IPS-18a (cell line): ENCODE measurements around the gene SLC1A7.

Experiments used
- H3K27ac ChIP-seq: one replicate; pipeline ENCODE4 v1.5.1; 2013; ENCODE audit warnings: low read length
- H3K27me3 ChIP-seq: one replicate; pipeline ENCODE4 v1.6.1; 2013; ENCODE audit warnings: mild to moderate bottlenecking, low read length; ENCODE audit not compliant: control insufficient read depth, insufficient read depth
- H3K36me3 ChIP-seq: one replicate; pipeline ENCODE4 v1.6.1; 2013; ENCODE audit warnings: low read depth, low read length; ENCODE audit not compliant: control insufficient read depth
- H3K4me1 ChIP-seq: one replicate; pipeline ENCODE4 v1.6.1; 2013; ENCODE audit warnings: low read depth, low read length; ENCODE audit not compliant: control insufficient read depth
- H3K4me3 ChIP-seq: one replicate; pipeline ENCODE4 v1.5.1; 2013; ENCODE audit warnings: low read length
- H3K9ac ChIP-seq: one replicate; pipeline ENCODE4 v1.6.1; 2013; ENCODE audit warnings: mild to moderate bottlenecking, low read length, moderate library complexity
- H3K9me3 ChIP-seq: one replicate; pipeline ENCODE4 v1.6.1; 2013; ENCODE audit warnings: low read depth, low read length; ENCODE audit not compliant: control insufficient read depth

Gene SLC1A7

DNA sequence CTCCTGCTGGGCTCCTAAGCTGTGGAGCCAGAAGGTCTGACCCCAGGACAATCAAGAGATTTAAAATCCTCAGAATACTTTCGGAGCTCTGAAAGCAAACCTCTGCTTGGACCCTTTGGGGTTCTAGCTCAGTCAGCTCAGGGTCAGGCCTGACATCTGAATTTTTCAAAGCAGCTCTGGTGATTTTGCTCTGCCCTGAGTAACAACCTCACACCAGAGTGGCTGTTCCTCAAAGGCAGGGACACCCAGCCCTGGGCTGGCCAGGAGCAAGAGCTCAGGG lies 11.9 kb downstream of the SLC1A7 start:
- Histone ChIP-seq H3K27ac (no peak overlapping the region), H3K9ac (no peak overlapping the region), H3K4me3 (no peak overlapping the region), H3K36me3 (no peaks in the 10 kb centered on the region), H3K27me3 (no peaks in the 10 kb centered on the region), H3K9me3 (no peaks in the 10 kb centered on the region), H3K4me1 (no peaks in the 10 kb centered on the region)

DNA sequence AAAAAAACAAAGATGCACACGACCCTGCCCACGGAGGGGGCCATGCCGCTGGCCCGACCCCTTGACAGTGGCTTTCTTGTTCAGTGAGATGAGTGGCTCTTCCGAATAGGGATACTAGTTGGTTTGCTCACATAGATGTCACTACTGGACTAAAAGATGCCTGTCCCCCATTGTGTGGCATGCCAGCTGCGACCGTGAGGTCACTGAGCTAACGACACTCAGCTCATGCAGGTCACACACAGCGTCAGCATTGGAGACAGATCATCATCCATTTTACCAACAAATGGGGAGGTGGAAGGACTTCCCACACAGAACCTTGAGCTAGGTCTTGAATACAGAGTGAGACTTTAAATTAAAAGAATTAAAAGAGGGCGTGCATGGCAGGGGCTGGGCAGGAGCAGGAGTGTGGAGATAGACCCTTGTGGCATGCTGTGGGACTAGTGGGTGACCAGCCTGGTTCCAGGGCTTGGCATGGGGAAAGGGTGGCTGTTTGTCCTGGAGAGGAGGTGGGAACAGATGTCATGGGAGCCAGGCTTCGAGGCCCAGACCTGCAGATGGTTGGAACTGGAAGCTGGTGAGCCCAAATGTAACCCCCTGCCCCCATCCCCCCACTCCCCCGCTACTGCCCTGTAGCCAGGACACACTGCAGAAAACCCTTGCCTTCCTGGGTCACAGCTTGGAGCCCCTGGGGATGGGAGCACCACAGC lies 12.4 kb downstream of the SLC1A7 start:
- no peaks in the 10 kb centered on the region for H3K27me3 ChIP-seq
- H3K9ac ChIP-seq = no peak overlapping the region
- no peaks in the 10 kb centered on the region for H3K4me1 ChIP-seq
- H3K9me3 ChIP-seq = no peaks in the 10 kb centered on the region
- H3K36me3 ChIP-seq = no peaks in the 10 kb centered on the region
- H3K4me3 ChIP-seq = no peak overlapping the region
- H3K27ac ChIP-seq = no peak overlapping the region

DNA sequence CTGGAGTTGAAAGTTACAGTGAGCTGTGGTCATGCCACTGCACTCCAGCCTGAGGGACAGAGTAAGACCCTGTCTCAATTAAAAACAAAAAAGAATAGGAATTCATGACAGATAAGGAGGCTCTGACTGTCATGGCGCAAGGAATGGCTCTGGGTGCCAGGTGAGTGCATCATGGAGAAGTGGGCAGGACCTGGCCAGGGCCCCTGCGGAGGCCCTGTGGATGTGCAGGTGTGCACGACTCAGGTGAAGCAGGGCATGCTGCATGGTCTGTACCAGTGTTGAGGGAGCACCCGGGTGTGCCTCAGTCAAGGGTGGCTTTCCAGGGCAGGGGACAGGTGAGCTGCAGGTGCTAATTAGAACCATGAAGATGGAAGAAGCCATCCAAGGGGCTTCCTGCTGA lies 14.0 kb downstream of the SLC1A7 start:
- Histone ChIP-seq H3K27me3 (no peaks in the 10 kb centered on the region), H3K36me3 (no peaks in the 10 kb centered on the region), H3K4me1 (no peaks in the 10 kb centered on the region), H3K9ac (no peak overlapping the region), H3K27ac (no peak overlapping the region), H3K4me3 (no peak overlapping the region), H3K9me3 (no peaks in the 10 kb centered on the region)

DNA sequence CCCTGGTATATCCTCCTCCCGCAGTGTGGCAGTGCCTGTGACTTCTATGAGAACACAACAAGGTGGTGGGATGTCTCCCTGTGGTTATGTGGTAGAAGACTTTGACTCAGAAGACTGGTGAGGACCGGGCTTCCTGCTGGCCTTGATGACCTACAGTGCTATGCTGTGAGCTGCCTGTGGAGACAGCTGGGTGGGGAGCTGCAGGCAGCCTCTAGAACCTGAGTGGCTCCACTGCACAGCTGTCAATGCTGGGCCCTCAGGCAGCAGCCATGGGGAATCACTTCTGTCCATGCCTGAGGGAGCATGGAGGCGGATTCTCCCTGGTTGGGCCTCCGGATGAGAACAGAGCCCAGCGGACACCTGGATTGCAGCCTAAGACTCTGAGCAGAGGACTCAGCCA lies 14.9 kb downstream of the SLC1A7 start:
- Histone ChIP-seq H3K27me3 (no peaks in the 10 kb centered on the region), H3K4me3 (no peak overlapping the region), H3K9me3 (no peaks in the 10 kb centered on the region), H3K9ac (no peak overlapping the region), H3K27ac (no peak overlapping the region), H3K36me3 (no peaks in the 10 kb centered on the region), H3K4me1 (no peaks in the 10 kb centered on the region)

DNA sequence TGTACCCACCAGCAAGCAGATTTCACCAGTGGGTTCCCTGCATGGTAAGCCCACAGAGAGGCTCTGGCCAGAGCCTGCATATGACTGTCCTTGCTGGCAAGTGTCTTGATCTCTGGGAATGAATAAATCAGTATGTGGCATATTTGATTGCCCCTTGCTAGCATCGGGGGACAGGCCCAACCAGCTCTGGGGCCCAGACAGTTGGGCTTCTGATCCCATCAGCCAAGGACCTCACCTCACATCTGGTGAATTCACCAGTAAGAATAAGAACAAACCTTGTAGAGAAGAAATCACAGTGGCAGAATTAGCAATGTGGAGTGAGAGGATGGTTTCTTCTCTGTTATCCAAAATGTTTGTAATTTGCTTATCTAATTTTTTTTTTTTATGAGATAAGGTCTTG lies 15.9 kb downstream of the SLC1A7 start:
- no peaks in the 10 kb centered on the region for H3K4me1 ChIP-seq
- no peaks in the 10 kb centered on the region for H3K27me3 ChIP-seq
- no peak overlapping the region for H3K4me3 ChIP-seq
- no peaks in the 10 kb centered on the region for H3K9me3 ChIP-seq
- no peak overlapping the region for H3K27ac ChIP-seq
- H3K36me3 ChIP-seq = no peaks in the 10 kb centered on the region
- H3K9ac ChIP-seq = no peak overlapping the region

DNA sequence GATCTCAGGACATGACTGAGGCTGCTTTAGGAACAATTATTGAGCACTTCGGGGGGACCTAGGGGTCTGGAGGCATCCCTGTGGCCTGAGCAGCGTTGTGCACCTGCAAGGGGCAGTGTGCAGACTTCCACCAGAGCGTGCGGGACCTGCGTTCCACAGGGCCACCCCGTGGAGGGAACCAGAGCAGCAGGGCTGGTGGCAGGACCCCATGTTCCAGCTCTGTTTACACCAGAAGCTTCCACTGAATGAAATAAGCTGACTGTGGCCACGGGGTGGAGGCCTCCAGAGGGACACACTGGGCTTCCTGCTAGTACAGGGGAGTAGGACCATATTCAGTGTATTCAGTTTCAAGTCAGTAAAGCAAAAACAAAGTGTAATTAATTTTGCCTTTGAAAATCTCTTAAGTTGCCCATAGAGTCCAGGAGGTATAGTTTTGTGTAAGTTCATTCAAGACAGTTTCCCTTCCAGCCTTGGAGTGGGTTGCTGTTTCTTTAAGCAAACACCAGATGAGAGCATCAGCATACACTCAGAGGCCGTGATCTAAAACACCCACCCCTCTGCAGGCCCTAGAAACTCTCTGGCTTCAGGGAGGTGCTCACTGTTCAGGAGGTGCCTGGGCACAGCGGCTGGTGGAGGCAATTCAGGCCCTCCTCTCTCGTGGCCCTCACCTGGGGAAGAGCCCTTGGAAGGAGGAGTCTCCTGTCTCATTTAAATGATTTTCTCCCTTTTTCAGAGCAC lies 16.6 kb downstream of the SLC1A7 start:
- H3K9me3 ChIP-seq = no peaks in the 10 kb centered on the region
- no peak overlapping the region for H3K9ac ChIP-seq
- no peak overlapping the region for H3K27ac ChIP-seq
- no peaks in the 10 kb centered on the region for H3K27me3 ChIP-seq
- no peak overlapping the region for H3K4me3 ChIP-seq
- no peaks in the 10 kb centered on the region for H3K4me1 ChIP-seq
- H3K36me3 ChIP-seq = no peaks in the 10 kb centered on the region

DNA sequence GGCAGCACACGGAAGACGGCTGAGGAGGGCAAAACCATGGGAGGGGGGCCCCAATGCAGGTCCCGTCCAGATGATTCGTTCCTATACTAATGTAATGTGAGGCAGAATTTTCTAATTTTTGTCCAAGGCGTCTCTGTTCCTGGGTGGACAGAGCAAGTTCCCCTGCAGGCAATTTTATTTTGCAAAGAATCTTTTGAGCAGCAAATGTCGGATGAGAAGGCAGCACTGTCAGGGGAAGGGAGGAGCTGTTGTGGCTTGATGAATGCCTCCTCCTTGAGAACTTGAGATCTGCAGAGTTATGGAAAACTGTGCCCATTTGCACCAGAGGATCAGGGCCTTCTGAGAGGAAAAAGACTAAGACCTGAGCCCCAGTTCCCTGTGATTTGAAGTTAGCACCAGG lies 17.3 kb downstream of the SLC1A7 start:
- Histone ChIP-seq H3K36me3 (no peaks in the 10 kb centered on the region), H3K9me3 (no peaks in the 10 kb centered on the region), H3K4me1 (peaks cover 4% of the 10 kb centered on the region), H3K9ac (no peak overlapping the region), H3K27ac (no peak overlapping the region), H3K27me3 (no peaks in the 10 kb centered on the region), H3K4me3 (no peak overlapping the region)

DNA sequence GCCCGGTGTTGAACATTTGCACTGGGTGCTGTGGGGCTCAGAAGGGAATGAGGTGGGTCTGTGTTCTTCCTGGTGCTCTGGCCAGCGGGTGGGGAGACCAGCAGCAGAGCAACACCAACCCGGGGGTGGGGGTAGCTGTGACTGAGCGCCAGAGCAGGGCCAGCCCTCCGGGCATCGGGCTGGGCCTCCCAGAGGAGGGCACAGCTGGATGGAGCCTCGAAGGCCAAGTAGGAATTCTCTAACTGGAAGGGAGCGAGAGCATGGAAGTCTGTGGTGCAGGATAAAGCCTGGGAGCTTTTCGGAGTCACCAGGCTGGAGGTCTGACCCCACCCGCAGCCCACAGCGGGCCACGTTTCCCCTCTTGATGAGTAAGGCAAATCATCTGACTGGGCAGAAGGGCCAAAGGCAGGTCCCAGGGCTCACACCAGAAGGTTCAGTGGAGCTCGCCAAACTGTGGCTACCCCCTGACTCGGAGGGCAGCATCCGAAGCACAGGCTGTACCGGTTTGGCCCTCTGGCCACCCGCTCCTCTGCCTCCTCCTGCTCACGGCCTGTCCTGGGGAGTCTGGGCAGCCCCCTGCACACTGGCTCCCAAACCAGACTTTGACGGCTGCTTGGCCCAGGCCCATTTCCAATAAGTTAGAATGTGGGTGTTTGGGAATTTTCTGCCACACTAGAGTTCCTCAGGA lies 18.8 kb downstream of the SLC1A7 start:
- Histone ChIP-seq H3K9ac (no peak overlapping the region), H3K4me1 (peaks cover 10% of the 10 kb centered on the region), H3K27ac (no peak overlapping the region), H3K36me3 (no peaks in the 10 kb centered on the region), H3K27me3 (no peaks in the 10 kb centered on the region), H3K9me3 (no peaks in the 10 kb centered on the region), H3K4me3 (no peak overlapping the region)

DNA sequence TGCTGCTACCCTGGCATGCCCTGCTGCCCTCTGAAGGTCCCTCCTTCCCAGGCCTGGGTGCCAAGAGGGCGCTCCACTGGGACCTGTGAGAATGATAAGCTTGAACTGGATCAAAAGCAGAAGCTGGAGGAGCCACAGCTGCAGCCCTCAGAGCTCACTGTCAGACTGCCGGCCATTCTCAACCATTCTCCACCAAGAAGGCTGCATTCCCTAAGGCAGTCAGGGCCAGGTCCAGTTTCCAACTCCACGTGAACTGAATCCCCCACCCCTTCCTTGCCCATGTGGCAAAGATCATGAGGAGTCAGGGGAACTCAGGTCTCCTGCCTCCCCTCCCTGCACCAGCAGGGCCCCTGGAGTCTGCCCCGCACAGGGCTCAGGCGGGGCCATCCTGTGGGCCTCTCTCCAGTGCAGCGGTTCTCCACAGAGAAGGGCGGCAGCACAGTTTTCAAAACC lies 19.5 kb downstream of the SLC1A7 start:
- H3K4me3 ChIP-seq = no peak overlapping the region
- H3K27me3 ChIP-seq = no peaks in the 10 kb centered on the region
- H3K27ac ChIP-seq = no peak overlapping the region

DNA sequence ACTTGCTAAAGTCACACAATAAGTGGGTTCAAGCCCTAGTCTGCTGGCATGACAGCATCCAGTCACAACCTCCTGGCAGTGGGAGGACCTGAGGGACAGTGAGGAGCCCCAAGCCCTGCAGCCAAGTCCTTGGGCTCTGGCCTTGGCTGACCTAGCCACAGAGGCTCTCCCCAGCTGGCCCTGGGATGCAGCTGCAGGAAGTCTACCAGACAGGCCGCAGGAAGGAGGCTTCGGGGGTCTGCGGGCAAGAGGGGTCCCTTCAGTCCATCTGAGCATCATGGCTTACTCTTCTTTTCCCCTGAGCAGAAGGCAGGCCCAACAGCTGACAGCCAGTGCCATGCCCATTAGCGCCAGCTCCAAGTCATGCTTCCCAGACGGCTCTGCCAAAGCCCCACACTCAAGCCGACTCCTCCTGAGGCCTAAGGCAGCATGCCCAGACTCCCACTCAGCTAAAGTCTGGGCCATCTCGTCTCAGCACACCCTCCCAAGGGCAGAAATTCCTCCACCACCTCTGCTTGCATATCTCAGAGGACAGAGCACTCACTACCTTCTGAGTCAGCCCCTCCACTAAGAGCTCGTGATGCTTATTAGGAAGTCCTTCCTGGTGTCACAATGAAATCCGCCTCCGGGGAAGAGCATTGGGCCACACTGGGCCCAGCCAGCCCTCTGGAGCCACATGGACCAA lies 20.1 kb downstream of the SLC1A7 start:
- Histone ChIP-seq H3K36me3 (no peaks in the 10 kb centered on the region), H3K9me3 (no peaks in the 10 kb centered on the region), H3K27ac (no peak overlapping the region), H3K4me1 (peaks cover 10% of the 10 kb centered on the region), H3K9ac (no peak overlapping the region), H3K27me3 (no peaks in the 10 kb centered on the region), H3K4me3 (no peak overlapping the region)

More for the DNA sequence above, 19.5 kb downstream of the SLC1A7 start:
- no peaks in the 10 kb centered on the region for H3K9me3 ChIP-seq
- no peaks in the 10 kb centered on the region for H3K36me3 ChIP-seq
- no peak overlapping the region for H3K9ac ChIP-seq
- peaks cover 10% of the 10 kb centered on the region for H3K4me1 ChIP-seq

DNA sequence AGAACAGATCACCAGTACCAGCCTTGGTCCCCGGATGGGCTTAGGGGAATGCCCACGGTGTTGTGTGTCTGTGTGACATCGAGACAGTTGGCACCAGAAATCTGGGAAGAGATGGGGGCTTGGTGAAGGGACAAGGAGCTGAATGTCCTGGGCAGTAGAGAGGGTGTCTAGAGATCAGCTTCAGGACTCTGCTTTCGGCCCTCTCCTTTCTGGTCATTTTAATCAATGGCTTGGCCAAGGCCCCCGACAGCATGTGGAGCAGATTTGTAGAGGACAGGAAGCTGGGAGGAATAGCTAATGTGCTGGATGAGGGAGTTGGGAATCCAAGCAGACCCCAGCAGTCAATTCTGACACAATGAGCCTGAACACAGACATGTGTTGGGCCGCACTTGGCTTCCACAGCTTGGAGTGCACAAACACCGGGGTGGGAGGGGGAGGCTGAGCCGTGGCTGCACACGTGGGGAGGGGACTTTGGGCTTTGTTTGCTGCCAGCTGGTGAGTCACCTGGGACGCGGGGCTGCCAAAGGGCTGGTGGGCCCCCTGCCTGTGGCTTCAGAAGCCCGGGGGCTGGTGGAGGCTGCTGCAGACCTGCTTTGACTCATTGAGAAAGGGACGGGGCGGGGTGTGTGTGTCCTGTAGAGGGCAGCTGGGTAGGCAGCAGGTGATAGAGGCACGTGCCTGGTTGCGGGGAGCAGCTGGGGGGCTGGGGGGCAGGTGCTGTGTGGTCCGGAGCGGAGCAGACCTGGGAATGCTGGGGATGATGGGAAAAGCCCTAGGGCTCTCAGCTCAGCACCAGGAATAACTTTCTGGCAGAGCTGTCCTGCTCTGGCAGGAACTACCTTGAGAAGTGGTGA lies 20.9 kb downstream of the SLC1A7 start:
- H3K9ac ChIP-seq = no peak overlapping the region
- H3K27ac ChIP-seq = no peak overlapping the region
- peaks cover 10% of the 10 kb centered on the region for H3K4me1 ChIP-seq
- no peaks in the 10 kb centered on the region for H3K36me3 ChIP-seq
- H3K9me3 ChIP-seq = no peaks in the 10 kb centered on the region
- H3K27me3 ChIP-seq = no peaks in the 10 kb centered on the region
- no peak overlapping the region for H3K4me3 ChIP-seq
